T-helper 1 cell treated with Interleukin-12 subunit alpha and Interleukin-12 subunit beta and Interleukin-4 antibody, amounts not matched to agents 30 μg/mL and 1 μg/mL, for 36 hours (primary cell): ENCODE data around the gene METAP1D.
"Not testable (repeated sequence)": the region's sequence is repeated elsewhere in the genome, so short reads cannot be mapped to it uniquely, and the experiment has no call there.

ENCODE experiments used
- H3K27ac Mint-ChIP-seq: one replicate; pipeline ENCODE4 v1.8.0; 2021; ENCODE audit warnings: mild to moderate bottlenecking, mixed read lengths
- H3K27me3 Mint-ChIP-seq: one replicate; pipeline ENCODE4 v1.8.0; 2021; ENCODE audit warnings: low read depth, mixed read lengths
- H3K36me3 Mint-ChIP-seq: one replicate; pipeline ENCODE4 v1.8.0; 2021; ENCODE audit warnings: low read depth, mixed read lengths
- H3K4me1 Mint-ChIP-seq: one replicate; pipeline ENCODE4 v1.8.0; 2021; ENCODE audit warnings: low read depth, mixed read lengths
- H3K4me3 Mint-ChIP-seq: one replicate; pipeline ENCODE4 v1.8.0; 2021; ENCODE audit warnings: mild to moderate bottlenecking, moderate library complexity, mixed read lengths
- H3K9me3 Mint-ChIP-seq: one replicate; pipeline ENCODE4 v1.8.0; 2021; ENCODE audit warnings: mixed read lengths

METAP1D gene

GRCh38 chr2:172114176-172114575 lies 114.4 kb downstream of the METAP1D start:
- not testable (repeated sequence) for H3K4me3 Mint-ChIP-seq, H3K36me3 Mint-ChIP-seq, H3K9me3 Mint-ChIP-seq, H3K4me1 Mint-ChIP-seq, H3K27ac Mint-ChIP-seq
- H3K27me3 Mint-ChIP-seq, result peaks cover 47% of the 10 kb centered on the region

GRCh38 chr2:172114579-172114978 lies 114.8 kb downstream of the METAP1D start:
- no peak overlapping the region for H3K27ac Mint-ChIP-seq
- H3K36me3 Mint-ChIP-seq, result no peaks in the 10 kb centered on the region
- no peaks in the 10 kb centered on the region for H3K9me3 Mint-ChIP-seq
- H3K4me1 Mint-ChIP-seq, result no peaks in the 10 kb centered on the region
- H3K4me3 Mint-ChIP-seq, result no peak overlapping the region
- peaks cover 43% of the 10 kb centered on the region for H3K27me3 Mint-ChIP-seq

- Mint-ChIP-seq H3K27ac (no peak overlapping the region), H3K9me3 (no peaks in the 10 kb centered on the region), H3K27me3 (peaks cover 42% of the 10 kb centered on the region), H3K36me3 (no peaks in the 10 kb centered on the region), H3K4me1 (no peaks in the 10 kb centered on the region), H3K4me3 (no peak overlapping the region)
These were observed 116.4 kb downstream of the METAP1D start for GRCh38 chr2:172116107-172116506.

GRCh38 chr2:172119089-172119488 lies 119.3 kb downstream of the METAP1D start:
- H3K9me3 Mint-ChIP-seq, result no peaks in the 10 kb centered on the region
- no peaks in the 10 kb centered on the region for H3K36me3 Mint-ChIP-seq
- peaks cover 25% of the 10 kb centered on the region for H3K27me3 Mint-ChIP-seq
- no peak overlapping the region for H3K27ac Mint-ChIP-seq
- H3K4me1 Mint-ChIP-seq, result no peaks in the 10 kb centered on the region
- no peak overlapping the region for H3K4me3 Mint-ChIP-seq

- no peaks in the 10 kb centered on the region for H3K36me3 Mint-ChIP-seq
- no peak overlapping the region for H3K4me3 Mint-ChIP-seq
- H3K27ac Mint-ChIP-seq, result no peak overlapping the region
- H3K4me1 Mint-ChIP-seq, result no peaks in the 10 kb centered on the region
- no peaks in the 10 kb centered on the region for H3K9me3 Mint-ChIP-seq
- H3K27me3 Mint-ChIP-seq, result peaks cover 20% of the 10 kb centered on the region
These were observed 120.4 kb downstream of the METAP1D start for GRCh38 chr2:172120118-172120517.

- Mint-ChIP-seq H3K27ac (no peak overlapping the region), H3K36me3 (no peaks in the 10 kb centered on the region), H3K4me3 (no peak overlapping the region), H3K27me3 (peaks cover 14% of the 10 kb centered on the region), H3K4me1 (peaks cover 1% of the 10 kb centered on the region), H3K9me3 (no peaks in the 10 kb centered on the region)
These were observed 128.7 kb downstream of the METAP1D start for GRCh38 chr2:172128484-172128883.

- no peak overlapping the region for H3K4me3 Mint-ChIP-seq
- H3K9me3 Mint-ChIP-seq, result no peaks in the 10 kb centered on the region
- peaks cover 14% of the 10 kb centered on the region for H3K27me3 Mint-ChIP-seq
- no peaks in the 10 kb centered on the region for H3K36me3 Mint-ChIP-seq
- no peak overlapping the region for H3K27ac Mint-ChIP-seq
- peaks cover 1% of the 10 kb centered on the region for H3K4me1 Mint-ChIP-seq
These were observed 129.7 kb downstream of the METAP1D start for GRCh38 chr2:172129404-172129803.
